HG03439 (cell line): ENCODE results near the gene KIZ.
"Not testable (repeated sequence)": the region's sequence is repeated elsewhere in the genome, so short reads cannot be mapped to it uniquely, and the experiment has no call there.

Experiments
- ATAC-seq: cut with Tn5 transposase; IDR thresholded peaks from one replicate; pipeline ENCODE4 v1.9.1; 2021; ENCODE audit warnings: mild to moderate bottlenecking, moderate library complexity; ENCODE audit not compliant: unreplicated experiment

KIZ gene

GRCh38 chr20:21225215-21225947 is 99.5 kb downstream of the KIZ start:
- no peak for ATAC-seq

- no peak for ATAC-seq
These were observed 102.6 kb downstream of the KIZ start for GRCh38 chr20:21228511-21228910.

- no peak for ATAC-seq
These were observed 103.3 kb downstream of the KIZ start for GRCh38 chr20:21229163-21229562.

GRCh38 chr20:21230220-21230619 is 104.3 kb downstream of the KIZ start:
- no peak for ATAC-seq

GRCh38 chr20:21230686-21231085 is 104.8 kb downstream of the KIZ start:
- no peak for ATAC-seq

GRCh38 chr20:21232546-21233280 is 106.8 kb downstream of the KIZ start:
- no peak for ATAC-seq

- no peak for ATAC-seq
These were observed 108.4 kb downstream of the KIZ start for GRCh38 chr20:21234324-21234723.

- ATAC-seq, result no peak
These were observed 109.1 kb downstream of the KIZ start for GRCh38 chr20:21234806-21235483.

GRCh38 chr20:21235484-21236445 is 109.9 kb downstream of the KIZ start:
- peak; percentile 51 for ATAC-seq

- no peak for ATAC-seq
These were observed 112.3 kb downstream of the KIZ start for GRCh38 chr20:21237956-21238799.

- no peak for ATAC-seq
These were observed 113.1 kb downstream of the KIZ start for GRCh38 chr20:21238818-21239536.

GRCh38 chr20:21240394-21240793 is 114.5 kb downstream of the KIZ start:
- ATAC-seq, result no peak

- ATAC-seq, result no peak
These were observed 115.5 kb downstream of the KIZ start for GRCh38 chr20:21241406-21241805.

GRCh38 chr20:21243811-21244210 is 117.9 kb downstream of the KIZ start:
- no peak for ATAC-seq

- no peak for ATAC-seq
These were observed 118.9 kb downstream of the KIZ start for GRCh38 chr20:21244808-21245207.

- no peak for ATAC-seq
These were observed 120.3 kb downstream of the KIZ start for GRCh38 chr20:21246161-21246560.

GRCh38 chr20:21247603-21248095 is 121.8 kb downstream of the KIZ start:
- ATAC-seq, result not testable (repeated sequence)

GRCh38 chr20:21251278-21251677 is 125.4 kb downstream of the KIZ start:
- ATAC-seq, result no peak

- no peak for ATAC-seq
These were observed 131.3 kb downstream of the KIZ start for GRCh38 chr20:21257192-21257591.
